ENCODE data around the gene NGRN. TPM values are rescaled to one million over a fixed set of nuclear protein-coding genes. Genes with fewer than 3 reads are reported as not detected.
"Not testable (repeated sequence)": the region's sequence is repeated elsewhere in the genome, so short reads cannot be mapped to it uniquely, and the experiment has no call there.

NGRN gene
- total RNA-seq, 1 experiment from 2014 or later: 66.1 TPM

- DNase-seq (ENCODE audit: low spot score): no peak
Measured at GRCh38 chr15:90234096-90234988, 31.1 kb upstream of the NGRN start, which contains the start of gene GDPGP1. TSS of gene GDPGP1 (plus strand) at chr15:90234209. CDS start at chr15:90240909, 6,700 bp downstream.

GRCh38 chr15:90239371-90239770, 26.1 kb upstream of the NGRN start:
- no peak for DNase-seq (ENCODE audit: low spot score)

- no peak for DNase-seq (ENCODE audit: low spot score)
Measured at GRCh38 chr15:90240856-90241255, 24.6 kb upstream of the NGRN start.

- DNase-seq (ENCODE audit: low spot score): no peak
Measured at GRCh38 chr15:90241343-90242192, 23.9 kb upstream of the NGRN start.

- no peak for DNase-seq (ENCODE audit: low spot score)
Measured at GRCh38 chr15:90243943-90244639, 21.4 kb upstream of the NGRN start.

GRCh38 chr15:90248789-90249202, 16.7 kb upstream of the NGRN start:
- DNase-seq (ENCODE audit: low spot score): no peak

GRCh38 chr15:90249203-90249863, 16.1 kb upstream of the NGRN start, which contains the start of gene TTLL13:
TSS of gene TTLL13 (plus strand) at chr15:90249556. CDS start at chr15:90250631, 1,075 bp downstream.
- DNase-seq (ENCODE audit: low spot score): peak; percentile 81

GRCh38 chr15:90257776-90258175, 7.7 kb upstream of the NGRN start:
- DNase-seq (ENCODE audit: low spot score): no peak

- no peak for DNase-seq (ENCODE audit: low spot score)
Measured at GRCh38 chr15:90259524-90259923, 5.9 kb upstream of the NGRN start.

GRCh38 chr15:90260731-90261130, 4.7 kb upstream of the NGRN start:
- DNase-seq (ENCODE audit: low spot score): not testable (repeated sequence)

- no peak for DNase-seq (ENCODE audit: low spot score)
Measured at GRCh38 chr15:90261811-90262210, 3.7 kb upstream of the NGRN start.

- DNase-seq (ENCODE audit: low spot score): no peak
Measured at GRCh38 chr15:90262426-90262825, 3.0 kb upstream of the NGRN start.

GRCh38 chr15:90264671-90265070, 801 bp upstream of the NGRN start:
- DNase-seq (ENCODE audit: low spot score): no peak

GRCh38 chr15:90266061-90266431, 574 bp downstream of the NGRN start:
- no peak for DNase-seq (ENCODE audit: low spot score)

GRCh38 chr15:90266485-90266884, 1.0 kb downstream of the NGRN start:
- no peak for DNase-seq (ENCODE audit: low spot score)

- no peak for DNase-seq (ENCODE audit: low spot score)
Measured at GRCh38 chr15:90268415-90268814, 2.9 kb downstream of the NGRN start.

- DNase-seq (ENCODE audit: low spot score): no peak
Measured at GRCh38 chr15:90270502-90271150, 5.2 kb downstream of the NGRN start.

- no peak for DNase-seq (ENCODE audit: low spot score)
Measured at GRCh38 chr15:90271459-90272166, 6.1 kb downstream of the NGRN start.

GRCh38 chr15:90278467-90278866, 13.0 kb downstream of the NGRN start:
- DNase-seq (ENCODE audit: low spot score): not testable (repeated sequence)

GRCh38 chr15:90280743-90281142, 15.3 kb downstream of the NGRN start:
- DNase-seq (ENCODE audit: low spot score): not testable (repeated sequence)
